A673 (cell line): ENCODE results near the gene AGAP1.

Source experiments
- CTCF ChIP-seq: fragments of 300-800, 200-600 bp; sonication (generic); conservative IDR thresholded peaks from 2 replicates; pipeline ENCODE4 v1.5.1; 2017; ENCODE audit warnings: low read depth, mild to moderate bottlenecking, antibody characterized with exemption, low read length, moderate library complexity, mixed read lengths
- EZH2 ChIP-seq: fragments of 200-600 bp; sonication (generic); IDR thresholded peaks from 2 replicates; pipeline ENCODE4 v1.6.1; 2017; ENCODE audit warnings: borderline replicate concordance, low read depth, mild to moderate bottlenecking, mixed read lengths, antibody characterized with exemption, low read length; ENCODE audit not compliant: poor library complexity, severe bottlenecking

DNA sequence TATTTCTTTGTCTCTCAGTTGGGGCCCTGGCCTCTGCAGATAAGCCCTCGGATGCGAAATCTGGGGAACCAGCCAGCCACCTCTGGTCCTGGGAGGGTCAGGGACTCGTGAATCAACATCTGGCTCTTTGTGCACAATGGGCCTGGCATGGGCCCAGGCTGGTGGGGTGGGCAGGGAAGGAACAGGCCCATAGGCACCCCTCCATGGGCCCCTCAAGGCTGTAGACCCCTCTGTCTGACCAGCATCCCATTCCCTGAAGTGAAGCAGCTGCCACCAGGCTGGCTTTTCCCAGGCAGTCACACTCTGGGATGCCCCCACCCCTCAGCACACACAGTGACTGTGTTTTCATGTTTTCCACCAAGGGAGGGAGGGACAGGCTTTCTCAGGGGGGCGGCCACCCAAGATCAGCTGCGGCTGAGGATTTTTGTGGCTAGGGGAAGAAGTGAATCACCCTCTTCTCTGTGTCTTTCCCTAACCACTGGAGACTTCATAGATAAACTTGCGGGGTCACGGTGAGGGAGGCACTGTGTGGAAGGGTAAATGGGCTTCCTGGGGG, 166.0 kb downstream of the AGAP1 start:
- TF ChIP-seq EZH2 (no peak), CTCF (no peak)
